Transverse colon (tissue), 4 donors: ENCODE data around the gene DELE1. TPM values are rescaled to one million over a fixed set of nuclear protein-coding genes. Genes with fewer than 3 reads are reported as not detected.
A peak's percentile ranks its signal among the peaks of the same experiment; 100 is the strongest.

ENCODE experiments used
- DNase-seq: peaks from one replicate; pipeline ENCODE4 v3.0.0-alpha.2; 2019
- H3K27ac ChIP-seq, 4 donors: fragments of 200-600 bp; sonication (generic); 2 replicates each; pipeline ENCODE4 v1.5.1; 2016 to 2018; ENCODE audit warnings: inconsistent platforms in 4 of 4
- H3K27me3 ChIP-seq: fragments of 200-600 bp; sonication (generic); 2 replicates; pipeline ENCODE4 v1.5.1; 2017; ENCODE audit warnings: inconsistent platforms
- H3K36me3 ChIP-seq, 4 donors: fragments of 200-600 bp; sonication (generic); 2 replicates each; pipeline ENCODE4 v1.5.1; 2017 to 2019; ENCODE audit warnings: inconsistent platforms in 4 of 4
- H3K4me1 ChIP-seq, 4 donors: fragments of 200-600 bp; sonication (generic); 2 replicates each; pipeline ENCODE4 v1.5.1; 2017 to 2020; ENCODE audit warnings: inconsistent platforms in 4 of 4
- H3K4me3 ChIP-seq, 4 donors: fragments of 200-600 bp; sonication (generic); 1 replicate in 1 of 4; 2 replicates in 3 of 4; pipeline versions ENCODE4 v1.5.1 to v1.6.1; 2017 to 2019; ENCODE audit warnings: inconsistent platforms in 4 of 4
- H3K9me3 ChIP-seq, 2 donors: fragments of 200-600 bp; sonication (generic); 2 replicates each; pipeline ENCODE4 v1.5.1; 2017 to 2019; ENCODE audit warnings: inconsistent platforms in 2 of 2
- CTCF ChIP-seq, 5 experiments: fragments of 200-600 bp in 3 of 5; fragments of 450-650 bp in 2 of 5; sonication (generic) in 3 of 5; IDR thresholded peaks; 1 replicate in 2 of 5; 2 replicates in 3 of 5; pipeline ENCODE4 v1.5.1; 2016 to 2017; ENCODE audit warnings: antibody characterized with exemption in 5 of 5, inconsistent platforms in 3 of 5, mild to moderate bottlenecking in 2 of 5, moderate library complexity in 1 of 5
- EP300 ChIP-seq: sonication (generic); formaldehyde crosslinking; IDR thresholded peaks from one replicate; pipeline ENCODE4 v1.6.1; 2017; ENCODE audit warnings: antibody characterized with exemption, low read depth
- POLR2A ChIP-seq: fragments of 450-650 bp; IDR thresholded peaks from one replicate; pipeline ENCODE4 v1.6.1; 2016; ENCODE audit warnings: antibody characterized with exemption, mild to moderate bottlenecking, moderate library complexity
- POLR2AphosphoS5 ChIP-seq, 3 donors: sonication (generic); formaldehyde crosslinking; IDR thresholded peaks; one replicate each; pipeline ENCODE4 v1.6.1; 2016; ENCODE audit warnings: antibody characterized with exemption in 3 of 3
- WGBS, 2 donors: methylation state at CpG; one replicate each; pipeline ENCODE4 v1.1.5; 2018; ENCODE audit warnings: low coverage in 1 of 2; 5-methylcytosine and 5-hydroxymethylcytosine counted together
- in situ Hi-C, 4 donors: fragments of 200-750 bp; cut with MboI; loops; one replicate each; pipeline versions ENCODE4 v1.15.0 to v1.15.1; 2017; ENCODE audit warnings: low sequenced_read_pairs in 3 of 4, low pct_ligation_motif_present in 1 of 4, low pct_unique_long_range_greater_than_20kb in 1 of 4
- intact Hi-C: fragments of 100-400 bp; cut with DNase I; formaldehyde crosslinking; loops from one replicate; pipeline ENCODE4 v1.15.1; 2023; ENCODE audit warnings: low total_unique reads
- total RNA-seq, 4 donors: library from RNA; depleted of rRNA; stranded (reverse); fragments of >200 nt; gene quantifications; one replicate each; pipeline ENCODE4 v1.1.0, GENCODE V29; 2016

The DELE1 gene
- total RNA-seq, 4 donors from 2014 or later = 92.6 to 270 (median 126) TPM

- Histone ChIP-seq H3K36me3 (no peaks in the 10 kb centered on the region), H3K4me1 (peaks cover 4 to 10% (median 8%) of the 10 kb centered on the region in 4 donors), H3K27me3 (peaks cover 9% of the 10 kb centered on the region), H3K27ac (no peak overlapping the region), H3K9me3 (no peaks in the 10 kb centered on the region), H3K4me3 (no peak overlapping the region)
- WGBS, 2 donors = 81 to 85% methylated on average over 4 of the region's 4 CpGs
- TF ChIP-seq CTCF (IDR thresholded peaks at IDR 0.05) (no peak), POLR2AphosphoS5 (IDR thresholded peaks at IDR 0.05) (no peak), POLR2A (no peak), EP300 (no peak)
- in situ Hi-C loops (no loop called here), intact Hi-C loops (no loop called here)
- no peak for DNase-seq
Observed at GRCh38 chr5:141909212-141909611, 14.5 kb upstream of the DELE1 start.

GRCh38 chr5:141910271-141910673 lies 13.4 kb upstream of the DELE1 start:
- no peak for TF ChIP-seq POLR2AphosphoS5 (IDR thresholded peaks at IDR 0.05)
- TF ChIP-seq EP300 = no peak
- TF ChIP-seq POLR2A = no peak
- no peak for TF ChIP-seq CTCF (IDR thresholded peaks at IDR 0.05)
- no peak for DNase-seq
- H3K4me1 ChIP-seq = peaks cover 8 to 14% (median 9%) of the 10 kb centered on the region in 4 donors
- no peaks in the 10 kb centered on the region for H3K36me3 ChIP-seq
- peaks cover 9% of the 10 kb centered on the region for H3K27me3 ChIP-seq
- no peak overlapping the region for H3K4me3 ChIP-seq
- intact Hi-C loops (no loop called here), in situ Hi-C loops (no loop called here)
- WGBS, 2 donors = no CpG with 5 or more reads among the region's 2 CpGs
- H3K9me3 ChIP-seq = no peaks in the 10 kb centered on the region
- H3K27ac ChIP-seq = no peak overlapping the region

- Histone ChIP-seq H3K36me3 (no peaks in the 10 kb centered on the region), H3K9me3 (no peaks in the 10 kb centered on the region), H3K4me3 (peak overlapping the region in 3 of 4 donors; percentile 19 to 54 (median 31)), H3K27me3 (peaks cover 9% of the 10 kb centered on the region), H3K27ac (no peak overlapping the region), H3K4me1 (peaks cover 8 to 37% (median 18%) of the 10 kb centered on the region in 4 donors)
- DNase-seq = no peak
- intact Hi-C loops (no loop called here), in situ Hi-C loops (no loop called here)
- TF ChIP-seq CTCF (IDR thresholded peaks at IDR 0.05) = no peak
- no peak for TF ChIP-seq EP300
- no peak for TF ChIP-seq POLR2AphosphoS5 (IDR thresholded peaks at IDR 0.05)
- no peak for TF ChIP-seq POLR2A
- WGBS, 2 donors = 20 to 25% methylated on average over 8 to 16 of the region's 16 CpGs
Observed at GRCh38 chr5:141913560-141914198, 10.0 kb upstream of the DELE1 start.

GRCh38 chr5:141914199-141914743 lies 9.4 kb upstream of the DELE1 start:
- Histone ChIP-seq H3K4me1 (peaks cover 8 to 42% (median 21%) of the 10 kb centered on the region in 4 donors), H3K27ac (no peak overlapping the region), H3K9me3 (no peaks in the 10 kb centered on the region), H3K36me3 (no peaks in the 10 kb centered on the region), H3K27me3 (peaks cover 9% of the 10 kb centered on the region), H3K4me3 (peak overlapping the region in 3 of 4 donors; percentile 19 to 54 (median 31))
- intact Hi-C loops (no loop called here), in situ Hi-C loops (no loop called here)
- 17 to 43% methylated on average over 1 to 16 of the region's 40 CpGs for WGBS, 2 donors
- TF ChIP-seq POLR2AphosphoS5 (IDR thresholded peaks at IDR 0.05) = no peak
- peak in 2 of 5 experiments; percentile 14 to 20 for TF ChIP-seq CTCF (IDR thresholded peaks at IDR 0.05)
- TF ChIP-seq POLR2A = no peak
- TF ChIP-seq EP300 = no peak
- peak; percentile 71 for DNase-seq
